GM12865 (cell line): ENCODE measurements around the gene NUDT1.

Source experiments
- DNase-seq: peaks from one replicate; pipeline ENCODE4 v3.0.0; 2010; ENCODE audit warnings: low read depth
- H3K4me3 ChIP-seq: 2 replicates; pipeline ENCODE4 v1.5.1; 2011; ENCODE audit warnings: mild to moderate bottlenecking, low read depth, low read length, control low read depth
- CTCF ChIP-seq: IDR thresholded peaks from 2 replicates; pipeline ENCODE4 v1.5.1; 2011; ENCODE audit warnings: low read length, control low read depth, low read depth, inconsistent platforms; ENCODE audit not compliant: insufficient read depth; ENCODE audit errors: missing control alignments

NUDT1 gene

GRCh38 chr7:2287745-2288144 is 45.7 kb downstream of the NUDT1 start:
- DNase-seq: peak; percentile 30
- TF ChIP-seq CTCF: no peak
- H3K4me3 ChIP-seq: no peak overlapping the region

- TF ChIP-seq CTCF: no peak
- peak; percentile 78 for DNase-seq
- H3K4me3 ChIP-seq: no peak overlapping the region
Measured at GRCh38 chr7:2288503-2288902, 46.5 kb downstream of the NUDT1 start.

- TF ChIP-seq CTCF: no peak
- no peak overlapping the region for H3K4me3 ChIP-seq
- DNase-seq: no peak
Measured at GRCh38 chr7:2289111-2289586, 47.1 kb downstream of the NUDT1 start.

- no peak for TF ChIP-seq CTCF
- DNase-seq: no peak
- H3K4me3 ChIP-seq: no peak overlapping the region
Measured at GRCh38 chr7:2289621-2290020, 47.6 kb downstream of the NUDT1 start.

GRCh38 chr7:2290877-2291276 is 48.9 kb downstream of the NUDT1 start:
- no peak for TF ChIP-seq CTCF
- H3K4me3 ChIP-seq: no peak overlapping the region
- DNase-seq: no peak

- 0 out of 2 replicates have a peak overlapping the region, but pooled peaks have one; percentile 7 for H3K4me3 ChIP-seq
- DNase-seq: no peak
- no peak for TF ChIP-seq CTCF
Measured at GRCh38 chr7:2295936-2296620, 54.1 kb downstream of the NUDT1 start.

- no peak for TF ChIP-seq CTCF
- DNase-seq: peak; percentile 47
- no peak overlapping the region for H3K4me3 ChIP-seq
Measured at GRCh38 chr7:2296832-2297231, 54.8 kb downstream of the NUDT1 start.
